Dermis blood vessel endothelial cell (primary cell): Measurements from ENCODE around the gene CYP21A2. TPM values are rescaled to one million over a fixed set of nuclear protein-coding genes. Genes with fewer than 3 reads are reported as not detected.
"Not testable (repeated sequence)": the region's sequence is repeated elsewhere in the genome, so short reads cannot be mapped to it uniquely, and the experiment has no call there.

Experiments used
- DNase-seq: peaks from one replicate; pipeline ENCODE4 v3.0.0; 2010
- total RNA-seq: library from RNA; depleted of rRNA; stranded (reverse); fragments of >200 nt; gene quantifications from 2 replicates; pipeline ENCODE4 v1.2.3, GENCODE V29; 2014

The CYP21A2 gene
- 0.34 TPM in 1 of 2 replicates, not detected in the other for total RNA-seq

- not testable (repeated sequence) for DNase-seq
Measured at GRCh38 chr6:32037598-32038524, at the start of gene CYP21A2. Gene CYP21A2, plus strand, starts transcription at chr6:32038415. Its CDS starts 8 bp downstream, at chr6:32038423.

GRCh38 chr6:31989363-31989762, 48.9 kb upstream of the CYP21A2 start:
- not testable (repeated sequence) for DNase-seq

DNA sequence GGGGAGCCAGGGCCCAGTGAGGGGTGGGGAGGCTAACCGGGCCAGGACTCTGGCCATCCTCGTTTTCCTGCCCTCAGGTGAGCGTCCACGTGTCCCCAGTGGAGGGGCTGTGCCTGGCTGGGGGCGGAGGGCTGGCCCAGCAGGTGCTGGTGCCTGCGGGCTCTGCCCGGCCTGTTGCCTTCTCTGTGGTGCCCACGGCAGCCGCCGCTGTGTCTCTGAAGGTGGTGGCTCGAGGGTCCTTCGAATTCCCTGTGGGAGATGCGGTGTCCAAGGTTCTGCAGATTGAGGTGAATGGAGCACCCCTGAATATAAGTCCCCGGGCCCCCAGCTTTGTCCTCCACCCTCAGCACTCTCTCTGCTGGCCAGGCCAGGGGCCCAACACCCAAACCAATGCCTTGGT, 43.8 kb upstream of the CYP21A2 start:
- DNase-seq, result not testable (repeated sequence)

GRCh38 chr6:31996385-31996784, 41.8 kb upstream of the CYP21A2 start:
- DNase-seq, result not testable (repeated sequence)

- not testable (repeated sequence) for DNase-seq
Measured at GRCh38 chr6:32002546-32003268, 35.5 kb upstream of the CYP21A2 start.

DNA sequence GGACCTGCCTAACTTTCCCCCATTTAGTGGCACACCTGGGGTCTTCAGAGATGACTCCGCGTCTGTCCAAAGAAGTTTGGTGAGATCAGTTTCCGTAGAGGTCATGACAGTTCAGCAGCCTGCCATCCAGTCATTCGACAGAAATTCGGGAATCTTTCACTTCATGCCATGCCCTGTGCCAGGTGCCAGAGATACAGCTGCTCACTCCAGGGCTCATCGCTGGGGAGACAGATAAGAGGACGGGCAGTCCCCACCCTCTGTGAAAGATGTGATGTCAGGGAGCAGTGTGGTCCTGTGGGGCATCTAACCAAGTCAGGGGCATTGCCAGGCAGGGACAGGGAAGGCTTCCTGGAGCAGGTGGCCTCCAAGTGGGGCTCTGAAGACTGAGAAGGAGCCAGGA, 34.9 kb upstream of the CYP21A2 start:
- DNase-seq, result not testable (repeated sequence)

DNA sequence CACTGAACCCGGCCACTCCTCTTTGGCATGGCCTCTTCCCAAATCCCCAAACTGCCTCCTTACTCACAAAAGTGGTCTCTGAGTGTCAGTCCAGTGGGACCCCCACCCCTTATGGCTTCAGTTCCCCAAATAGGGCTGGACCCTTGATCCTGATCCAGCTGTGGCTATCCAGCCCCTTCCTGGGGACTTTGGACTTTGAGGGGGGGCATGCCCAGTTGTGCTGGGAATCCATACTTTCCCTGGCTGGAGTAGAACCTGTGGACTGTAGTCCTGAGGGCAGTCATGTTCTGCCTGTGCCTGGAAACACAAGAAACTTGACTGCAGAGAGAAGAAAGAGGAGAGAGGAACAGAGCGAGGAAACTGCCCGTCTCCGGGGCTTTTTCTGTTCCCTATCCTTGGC, 33.8 kb upstream of the CYP21A2 start:
- not testable (repeated sequence) for DNase-seq

GRCh38 chr6:32004864-32005537, 33.2 kb upstream of the CYP21A2 start:
- DNase-seq, result not testable (repeated sequence)

DNA sequence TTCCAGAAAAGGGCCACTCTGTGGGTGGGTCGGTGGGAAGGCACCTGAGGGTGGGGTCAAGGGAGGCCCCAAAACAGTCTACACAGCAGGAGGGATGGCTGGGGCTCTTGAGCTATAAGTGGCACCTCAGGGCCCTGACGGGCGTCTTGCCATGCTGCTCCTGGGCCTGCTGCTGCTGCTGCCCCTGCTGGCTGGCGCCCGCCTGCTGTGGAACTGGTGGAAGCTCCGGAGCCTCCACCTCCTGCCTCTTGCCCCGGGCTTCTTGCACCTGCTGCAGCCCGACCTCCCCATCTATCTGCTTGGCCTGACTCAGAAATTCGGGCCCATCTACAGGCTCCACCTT, 32.7 kb upstream of the CYP21A2 start:
- not testable (repeated sequence) for DNase-seq

GRCh38 chr6:32005991-32006529, 32.2 kb upstream of the CYP21A2 start:
- not testable (repeated sequence) for DNase-seq

DNA sequence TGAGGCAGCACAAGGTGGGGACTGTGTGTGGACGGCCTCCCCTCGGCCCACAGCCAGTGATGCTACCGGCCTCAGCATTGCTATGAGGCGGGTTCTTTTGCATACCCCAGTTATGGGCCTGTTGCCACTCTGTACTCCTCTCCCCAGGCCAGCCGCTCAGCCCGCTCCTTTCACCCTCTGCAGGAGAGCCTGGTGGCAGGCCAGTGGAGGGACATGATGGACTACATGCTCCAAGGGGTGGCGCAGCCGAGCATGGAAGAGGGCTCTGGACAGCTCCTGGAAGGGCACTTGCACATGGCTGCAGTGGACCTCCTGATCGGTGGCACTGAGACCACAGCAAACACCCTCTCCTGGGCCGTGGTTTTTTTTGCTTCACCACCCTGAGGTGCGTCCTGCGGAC, 31.1 kb upstream of the CYP21A2 start:
- DNase-seq, result not testable (repeated sequence)

GRCh38 chr6:32008037-32008436, 30.2 kb upstream of the CYP21A2 start:
- DNase-seq, result not testable (repeated sequence)

GRCh38 chr6:32008616-32009015, 29.6 kb upstream of the CYP21A2 start:
- not testable (repeated sequence) for DNase-seq

DNA sequence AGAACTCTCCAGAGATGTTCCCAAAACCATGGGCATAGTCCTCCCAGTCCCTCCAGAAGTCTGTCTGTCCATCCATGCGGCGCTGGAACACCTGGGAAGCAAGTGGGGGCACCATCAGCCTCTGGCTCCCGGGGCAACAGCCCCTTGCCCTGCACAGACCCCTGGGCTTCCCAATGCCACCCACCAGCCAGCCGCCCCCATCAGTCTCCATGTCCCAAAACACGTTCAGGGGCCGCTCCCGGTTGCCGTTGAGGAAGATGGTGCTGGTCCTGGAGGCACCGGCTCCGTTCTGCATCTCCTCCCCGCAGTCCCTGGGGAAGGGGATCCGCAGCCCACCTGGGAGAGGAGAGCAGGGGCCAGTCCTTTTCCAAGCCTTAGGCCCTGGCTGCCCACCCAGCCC, 28.7 kb upstream of the CYP21A2 start:
- not testable (repeated sequence) for DNase-seq

DNA sequence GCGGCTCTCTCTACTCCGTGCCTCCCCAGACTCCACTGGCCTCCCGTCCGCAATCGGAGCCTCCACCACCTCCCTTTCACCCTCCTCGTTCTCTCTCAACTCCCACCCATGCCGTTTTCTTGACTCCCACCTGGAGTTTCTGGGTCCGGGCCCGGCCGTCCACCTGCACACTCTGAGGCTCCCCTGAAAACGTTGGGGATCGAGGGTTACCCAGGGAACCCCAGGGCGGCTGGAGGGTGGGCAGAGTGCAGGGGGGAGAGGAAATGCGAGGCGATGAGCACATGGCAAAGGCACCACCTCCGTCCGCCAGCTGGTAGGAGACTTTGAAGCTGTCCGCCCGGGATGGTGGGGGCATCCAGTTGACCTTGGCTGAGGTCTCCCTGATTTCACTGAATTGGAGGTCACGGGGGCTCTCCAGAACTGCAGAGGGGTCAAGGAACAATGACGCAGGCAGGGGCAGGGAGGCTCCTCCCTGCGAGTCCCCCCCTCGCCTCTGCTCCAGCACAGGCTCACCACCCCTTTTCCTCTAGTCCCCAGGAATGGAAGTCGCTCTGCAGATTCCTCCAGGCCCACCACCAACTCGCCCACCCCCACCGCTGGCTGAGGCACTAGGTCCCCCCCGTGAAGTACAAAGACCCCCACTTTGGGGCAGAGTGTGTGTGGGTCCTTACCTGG, 27.2 kb upstream of the CYP21A2 start:
- DNase-seq, result not testable (repeated sequence)

- not testable (repeated sequence) for DNase-seq
Measured at GRCh38 chr6:32012941-32013617, 25.1 kb upstream of the CYP21A2 start.

DNA sequence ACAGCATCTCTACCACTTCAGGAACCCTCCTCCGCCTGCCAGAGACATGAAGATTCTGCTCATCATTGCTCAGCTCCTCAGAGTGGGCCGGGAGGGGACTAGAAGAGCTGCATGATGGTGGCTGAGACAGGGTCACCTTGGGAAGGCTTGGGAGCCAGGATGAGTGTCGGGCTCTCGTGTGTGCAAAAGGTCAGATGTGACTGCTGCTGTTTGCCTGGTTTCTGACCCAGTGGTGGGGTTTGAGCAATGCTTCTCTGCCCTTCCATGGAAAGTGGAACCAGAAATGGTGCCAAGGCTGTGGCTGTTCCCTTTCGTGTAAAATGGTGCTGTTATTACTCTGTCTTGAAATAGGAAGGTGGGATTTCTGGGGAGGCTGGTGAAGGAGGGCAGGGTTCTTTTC, 24.5 kb upstream of the CYP21A2 start:
- not testable (repeated sequence) for DNase-seq

GRCh38 chr6:32014547-32014946, 23.7 kb upstream of the CYP21A2 start, which contains the start of gene C4B:
Gene C4B, plus strand, starts transcription at chr6:32014795. Its CDS starts 51 bp downstream, at chr6:32014846.
- DNase-seq, result not testable (repeated sequence)

DNA sequence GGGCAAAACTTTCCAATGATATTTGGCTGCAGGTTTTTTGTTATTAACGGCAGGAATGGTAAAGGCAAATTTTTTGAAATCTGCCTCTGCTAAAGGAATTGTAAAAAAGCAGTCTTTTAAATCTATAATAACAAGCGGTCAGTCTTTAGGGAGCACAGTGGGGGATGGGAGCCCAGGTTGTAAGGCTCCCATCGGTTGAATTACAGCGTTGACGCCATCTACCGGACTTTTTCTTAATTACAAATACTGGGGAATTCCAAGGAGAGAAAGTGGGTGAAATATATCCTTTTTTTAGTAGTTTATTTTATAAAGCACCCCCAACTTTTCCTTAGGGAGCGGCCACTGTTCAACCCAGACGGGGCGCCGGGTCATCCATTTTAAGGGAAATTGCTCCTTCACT, 16.1 kb upstream of the CYP21A2 start:
- DNase-seq, result not testable (repeated sequence)

GRCh38 chr6:32028631-32029030, 9.6 kb upstream of the CYP21A2 start:
- DNase-seq, result not testable (repeated sequence)

GRCh38 chr6:32029553-32029952, 8.7 kb upstream of the CYP21A2 start:
- DNase-seq, result not testable (repeated sequence)
